ENCODE results near the gene SLC35A1.

GRCh38 chr6:87534377-87535047, 61.7 kb downstream of the SLC35A1 start:
- TF ChIP-seq EZH2 (IDR thresholded peaks at IDR 0.05) (no peak), POLR2AphosphoS5 (IDR thresholded peaks at IDR 0.05; ENCODE audit: borderline replicate concordance, low read depth, low read length) (no peak), FOXP2 (optimal IDR thresholded peaks at IDR 0.05; ENCODE audit: control extremely low read depth, extremely low read length, insufficient read depth) (no peak)

Measured in SK-N-MC (cell line).